KBM-7 (cell line): ENCODE measurements around the gene PRDX1.

Source experiments
- DNase-seq: peaks from one replicate; pipeline ENCODE4 v3.0.0-alpha.2; 2015
- in situ Hi-C: fragments of 300-500 bp; cut with MboI; formaldehyde crosslinking; loops from 2 replicates; pipeline ENCODE4 v1.14.3; 2020; ENCODE audit warnings: low sequenced_read_pairs, low pct_unique_long_range_greater_than_20kb, mixed read lengths

PRDX1 gene

DNA sequence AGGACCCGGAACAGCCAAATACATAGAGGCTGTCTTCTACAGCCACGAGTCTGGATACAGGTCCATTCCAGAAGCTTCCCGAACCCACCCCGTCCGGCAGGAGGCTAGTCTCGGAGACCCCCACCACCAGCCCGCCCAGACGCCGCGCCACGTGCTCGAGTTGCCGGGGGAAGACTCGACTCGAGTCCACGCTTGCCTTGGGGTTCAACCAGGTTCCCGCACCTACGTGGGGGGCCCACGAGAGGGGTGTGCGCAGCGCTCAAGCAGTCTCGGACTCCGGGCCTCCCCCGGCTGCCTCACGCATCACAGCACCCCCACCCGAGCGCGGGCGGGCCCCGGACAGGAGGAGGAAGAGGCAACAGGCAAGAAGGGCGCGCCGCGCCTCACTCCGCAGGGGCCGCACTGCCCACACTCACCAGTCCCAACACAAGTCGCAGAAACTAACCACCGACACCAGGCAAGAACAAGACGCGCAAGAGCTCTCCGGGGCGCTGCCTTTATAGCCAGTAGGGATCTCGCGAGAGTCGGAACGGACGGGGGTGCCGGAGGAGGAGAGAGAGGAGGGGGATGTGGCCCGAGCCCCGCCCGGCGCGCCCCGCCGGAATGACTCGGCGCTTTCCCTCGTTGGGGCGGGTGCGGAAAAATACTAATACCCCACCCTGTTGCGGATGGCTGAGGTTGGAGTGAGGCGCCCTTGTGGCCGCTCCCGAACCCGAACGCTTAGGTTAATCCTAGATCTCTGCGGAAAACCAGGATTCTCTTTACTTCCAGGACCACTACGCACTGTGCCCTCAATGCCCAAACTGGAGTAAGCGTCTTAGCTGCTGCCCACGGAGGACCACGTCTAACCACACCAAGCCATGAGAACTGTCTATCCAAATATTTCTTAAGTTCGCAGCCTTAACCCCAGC is at the start of gene PRDX1:
PRDX1 (minus strand) TSS at position 472 of the 911 bp plus-strand sequence. CDS start 2,841 bp downstream, outside the sequence.
- in situ Hi-C loops = no loop called here
- peak; percentile 99 for DNase-seq

DNA sequence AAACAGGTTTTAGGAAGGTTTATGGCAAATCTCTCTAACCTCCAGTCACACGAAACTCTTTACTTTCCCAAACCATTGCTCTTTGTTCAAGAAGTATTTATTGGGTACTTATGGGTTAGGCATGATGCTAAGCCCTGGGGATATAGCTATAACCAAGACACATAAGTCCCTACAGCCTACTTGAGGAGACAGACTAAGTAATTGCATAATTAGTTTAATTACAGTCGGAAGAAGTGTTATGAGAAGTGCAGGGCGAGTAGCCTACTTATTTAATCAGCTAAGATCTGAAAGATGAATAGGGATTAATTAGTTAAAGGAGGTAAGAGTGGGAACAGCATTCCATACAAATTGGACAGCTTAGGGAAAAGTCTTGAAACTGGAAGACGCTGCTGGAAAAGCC is 48.9 kb upstream of the PRDX1 start:
- no peak for DNase-seq
- in situ Hi-C loops = no loop called here

DNA sequence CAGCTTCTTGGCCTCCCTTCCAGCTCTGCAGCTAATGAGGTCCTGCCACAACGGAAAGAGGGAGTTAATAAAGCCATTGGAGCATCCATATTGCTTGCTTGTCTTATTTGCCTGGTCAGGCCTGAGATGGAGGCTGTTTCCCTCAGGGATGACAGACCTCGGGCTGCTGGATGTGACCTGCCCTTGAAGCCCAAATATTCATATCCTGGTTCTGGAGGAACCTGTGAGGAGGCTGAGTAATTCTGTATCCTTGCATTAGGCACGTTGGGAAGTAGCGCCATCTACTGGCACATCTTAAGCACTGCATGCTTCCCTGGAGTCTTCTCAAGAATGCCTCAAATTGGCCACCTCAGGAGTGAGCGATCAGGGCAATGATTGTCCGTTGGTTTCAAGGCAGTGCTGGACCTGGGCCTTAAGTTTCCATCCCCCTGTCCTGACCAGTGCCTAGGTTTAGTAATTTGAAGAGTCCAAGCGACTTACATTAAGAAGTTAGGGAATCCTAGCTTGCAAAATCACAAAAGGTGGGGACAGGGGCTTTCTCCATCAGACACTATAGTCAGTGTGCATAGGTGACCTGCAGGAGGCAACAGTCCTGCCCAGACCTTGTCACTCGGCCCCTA is 48.4 kb upstream of the PRDX1 start:
- peak; percentile 78 for DNase-seq
- in situ Hi-C loops = no loop called here

DNA sequence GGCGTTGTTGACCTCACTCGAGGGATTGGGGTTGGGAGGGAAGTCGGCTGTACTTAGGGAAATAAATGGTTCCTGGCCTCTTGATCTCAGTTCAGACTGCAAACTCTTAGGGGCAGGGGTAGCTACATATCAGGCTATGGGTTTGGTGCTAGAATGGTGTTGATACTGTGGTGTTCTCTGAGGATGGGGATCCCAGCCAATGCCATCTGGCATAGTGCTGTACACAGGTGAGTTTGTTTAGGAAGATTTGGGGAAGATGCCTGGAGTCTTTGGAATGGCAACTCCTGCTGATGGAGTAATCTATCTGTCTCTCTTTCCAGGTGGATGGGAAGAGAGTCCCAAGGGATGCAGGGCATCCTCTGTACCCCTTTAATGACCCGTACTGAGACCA is 47.9 kb upstream of the PRDX1 start:
- no peak for DNase-seq
- in situ Hi-C loops = no loop called here

DNA sequence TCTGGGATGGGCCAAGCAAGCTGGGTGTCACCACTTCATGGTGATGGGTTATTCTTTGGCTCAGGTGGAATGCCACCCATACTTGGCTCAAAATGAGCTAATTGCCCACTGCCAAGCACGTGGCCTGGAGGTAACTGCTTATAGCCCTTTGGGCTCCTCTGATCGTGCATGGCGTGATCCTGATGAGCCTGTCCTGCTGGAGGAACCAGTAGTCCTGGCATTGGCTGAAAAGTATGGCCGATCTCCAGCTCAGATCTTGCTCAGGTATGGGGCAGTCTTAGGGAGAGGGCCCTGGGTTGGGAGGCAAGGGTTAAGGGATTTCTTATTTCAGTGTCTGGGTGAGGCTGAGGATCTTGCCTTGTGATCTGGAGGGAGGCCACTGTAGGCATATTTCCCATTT is 46.7 kb upstream of the PRDX1 start:
- in situ Hi-C loops = no loop called here
- DNase-seq = no peak

DNA sequence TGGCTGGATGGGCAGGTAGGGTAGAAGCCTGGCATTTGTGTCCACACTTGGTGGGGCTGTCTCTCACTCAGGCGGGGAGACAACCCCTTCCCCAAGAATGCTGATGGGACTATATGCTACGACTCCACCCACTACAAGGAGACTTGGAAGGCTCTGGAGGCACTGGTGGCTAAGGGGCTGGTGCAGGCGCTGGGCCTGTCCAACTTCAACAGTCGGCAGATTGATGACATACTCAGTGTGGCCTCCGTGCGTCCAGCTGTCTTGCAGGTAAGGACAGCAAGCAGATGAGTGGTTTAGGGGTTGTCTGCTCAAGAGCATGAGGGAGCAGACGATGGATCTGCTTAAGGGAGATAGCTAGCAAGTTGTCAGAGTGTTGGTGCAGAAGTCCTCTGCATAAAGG is 46.2 kb upstream of the PRDX1 start:
- no peak for DNase-seq
- in situ Hi-C loops = no loop called here

DNA sequence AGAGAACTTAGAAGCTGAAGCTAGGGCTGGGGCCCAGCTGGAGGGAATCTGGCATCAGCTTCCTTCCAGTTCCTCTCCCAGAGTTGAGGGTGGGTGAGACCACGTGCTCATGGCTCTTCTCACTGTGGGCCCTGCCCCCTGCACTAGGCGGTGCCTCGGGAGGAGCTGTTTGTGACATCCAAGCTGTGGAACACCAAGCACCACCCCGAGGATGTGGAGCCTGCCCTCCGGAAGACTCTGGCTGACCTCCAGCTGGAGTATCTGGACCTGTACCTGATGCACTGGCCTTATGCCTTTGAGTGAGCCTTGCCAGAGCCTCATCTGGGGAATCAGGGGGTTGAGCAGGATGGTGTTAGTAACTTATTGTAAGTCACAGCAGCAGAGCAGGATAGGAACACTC is 45.0 kb upstream of the PRDX1 start:
- in situ Hi-C loops = no loop called here
- no peak for DNase-seq

DNA sequence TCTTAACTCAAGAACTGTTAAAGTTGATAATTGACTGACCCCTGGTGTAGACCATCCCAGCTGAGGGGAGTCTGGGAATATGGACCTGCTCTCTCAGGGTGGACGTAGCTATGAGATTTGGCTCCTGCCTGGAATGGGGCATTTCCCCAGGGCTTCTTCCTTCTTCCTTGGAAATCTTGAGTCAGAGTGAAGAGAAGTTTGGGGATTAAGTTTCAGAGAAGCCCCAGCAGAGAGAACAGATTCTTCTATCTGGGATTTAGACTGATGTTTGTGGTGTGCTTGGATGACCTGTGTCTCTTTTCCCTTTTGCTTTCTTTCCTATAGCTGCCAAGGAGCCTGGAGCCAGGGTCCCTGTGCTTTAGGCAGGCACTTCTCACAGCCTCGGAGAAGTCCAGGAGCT is 42.2 kb upstream of the PRDX1 start:
- in situ Hi-C loops = no loop called here
- DNase-seq = no peak

DNA sequence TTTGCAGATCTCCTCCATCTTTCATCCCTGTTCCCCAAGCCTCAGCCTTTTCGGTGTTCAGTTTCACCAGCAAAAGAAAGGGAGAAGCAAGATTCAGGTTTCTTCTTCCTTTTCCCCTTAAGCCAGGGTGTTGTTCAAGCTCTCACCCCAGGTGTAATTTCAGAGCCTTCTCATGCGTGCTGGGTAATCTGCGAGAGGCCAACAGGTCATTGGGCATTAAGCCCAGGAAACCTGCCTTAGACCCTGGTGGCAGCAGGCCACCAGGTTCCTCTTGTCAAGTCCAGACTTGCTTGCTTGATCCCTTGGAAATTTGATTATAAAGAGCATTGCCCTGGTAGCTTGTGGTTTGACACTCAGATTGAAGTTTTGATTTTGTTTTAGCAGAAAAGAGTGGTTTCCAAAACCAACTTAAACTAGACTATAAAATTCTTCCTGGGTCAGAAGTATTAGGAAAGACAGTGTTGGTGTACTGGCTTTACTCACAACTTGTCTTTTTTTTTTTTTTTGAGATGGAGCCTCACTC is 35.8 kb upstream of the PRDX1 start:
- no peak for DNase-seq
- in situ Hi-C loops = no loop called here

DNA sequence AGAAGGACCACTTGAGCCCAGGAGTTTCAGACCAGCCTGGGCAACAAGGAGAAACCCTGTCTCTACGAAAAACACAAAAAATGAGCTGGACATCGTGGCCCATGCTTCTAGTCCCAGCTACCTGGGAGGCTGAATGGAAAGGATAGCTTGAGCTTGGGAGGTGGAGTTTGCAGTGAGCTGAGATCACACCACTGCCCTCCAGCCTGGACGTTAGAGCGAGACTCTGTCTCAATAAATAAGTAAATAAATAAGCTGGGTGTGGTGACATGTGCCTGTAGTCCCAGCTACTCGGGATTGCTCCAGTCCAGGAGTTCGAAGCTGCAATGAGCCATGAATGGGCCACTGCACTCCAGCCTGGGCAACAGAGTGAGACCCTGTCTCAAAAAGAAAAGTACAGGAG is 32.5 kb upstream of the PRDX1 start:
- in situ Hi-C loops = no loop called here
- DNase-seq = no peak

DNA sequence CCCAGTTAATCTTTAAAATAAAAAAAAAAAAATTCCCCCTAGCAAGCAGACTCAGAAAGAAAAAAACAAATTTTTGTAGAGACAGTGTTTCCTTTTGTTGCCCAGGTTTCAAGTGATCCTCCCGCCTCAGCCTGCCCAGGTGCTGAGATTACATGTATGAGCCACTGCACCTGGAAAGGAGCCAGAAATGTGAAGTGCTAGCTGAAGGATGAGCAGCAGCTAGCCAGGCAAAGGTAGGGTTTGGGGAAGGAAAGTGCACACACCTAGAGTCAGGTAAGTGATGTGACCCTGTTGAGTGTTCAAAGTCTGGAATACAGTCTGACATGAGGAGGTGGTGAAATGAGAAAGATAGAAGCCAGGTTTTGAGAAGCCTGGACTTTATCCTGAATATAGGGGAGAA is 30.6 kb upstream of the PRDX1 start:
- DNase-seq = no peak
- in situ Hi-C loops = no loop called here

DNA sequence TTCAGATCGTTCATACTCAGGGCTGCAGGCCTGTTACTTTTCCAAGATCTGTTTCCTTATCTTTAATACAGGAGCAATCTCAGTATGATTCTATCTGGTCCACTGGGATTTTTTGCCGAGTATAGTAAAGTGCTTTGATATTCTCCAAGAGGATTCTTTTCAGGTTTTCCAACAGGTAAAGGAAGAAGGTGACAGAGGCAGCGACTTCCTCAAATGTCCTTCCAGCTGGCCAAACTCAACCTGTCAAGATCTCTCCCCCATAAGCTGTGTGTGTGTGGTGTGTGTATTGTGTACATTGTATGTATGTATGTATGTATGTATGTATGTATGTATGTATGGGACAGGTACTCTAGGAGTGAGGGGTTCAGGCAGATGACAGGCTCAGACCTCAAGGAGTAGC is 30.0 kb upstream of the PRDX1 start:
- in situ Hi-C loops = no loop called here
- peak; percentile 36 for DNase-seq

DNA sequence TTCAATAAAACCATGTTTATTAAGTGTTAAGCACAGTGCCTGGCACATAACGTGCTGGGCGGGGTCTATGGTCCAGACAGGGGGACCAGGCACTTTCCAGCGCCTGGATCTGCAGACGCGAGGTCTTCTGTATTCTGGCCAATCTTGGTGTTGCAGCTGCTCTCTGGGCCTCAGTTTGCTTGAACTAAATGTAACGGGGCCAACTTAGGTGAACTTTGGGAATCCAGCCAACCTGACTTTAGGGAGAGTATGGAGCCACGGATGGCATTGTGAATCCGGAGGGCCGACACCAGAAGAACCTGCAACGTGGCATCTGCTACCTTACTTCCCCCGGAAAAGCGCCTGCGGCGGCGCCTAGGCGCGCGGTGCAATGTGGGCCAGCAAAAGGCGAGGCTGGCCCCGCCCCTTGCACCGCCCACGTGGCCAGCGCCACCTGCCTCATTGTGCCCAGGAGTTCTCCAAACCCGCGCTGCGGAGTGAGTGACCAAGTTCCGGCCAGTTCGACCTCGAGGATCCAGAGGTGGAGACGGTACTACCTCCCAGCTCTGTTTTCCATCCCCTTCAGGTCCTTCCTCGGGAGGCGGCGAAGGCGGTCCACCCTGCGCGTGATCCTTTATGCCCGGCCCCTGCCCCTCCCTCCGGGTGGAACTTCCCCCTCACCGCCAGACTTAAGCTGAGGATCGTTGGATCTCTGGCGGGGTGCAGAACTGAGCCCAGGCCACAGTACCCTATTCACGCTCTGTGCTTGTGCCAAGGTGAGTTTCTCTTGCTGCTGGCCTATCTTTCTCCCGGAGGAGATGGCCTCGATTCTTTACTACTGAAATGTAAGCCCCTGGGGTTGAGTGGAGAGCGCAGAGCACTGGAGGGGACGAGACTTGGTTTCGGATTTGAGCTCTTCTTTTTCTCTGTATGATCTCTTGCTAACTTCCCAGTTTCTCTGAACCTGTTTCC is 29.0 kb upstream of the PRDX1 start, which contains the start of gene AKR1A1:
AKR1A1 (plus strand) TSS at position 426 of the 951 bp plus-strand sequence. CDS start 10,969 bp downstream, outside the sequence.
- DNase-seq = peak; percentile 95
- in situ Hi-C loops = no loop called here

DNA sequence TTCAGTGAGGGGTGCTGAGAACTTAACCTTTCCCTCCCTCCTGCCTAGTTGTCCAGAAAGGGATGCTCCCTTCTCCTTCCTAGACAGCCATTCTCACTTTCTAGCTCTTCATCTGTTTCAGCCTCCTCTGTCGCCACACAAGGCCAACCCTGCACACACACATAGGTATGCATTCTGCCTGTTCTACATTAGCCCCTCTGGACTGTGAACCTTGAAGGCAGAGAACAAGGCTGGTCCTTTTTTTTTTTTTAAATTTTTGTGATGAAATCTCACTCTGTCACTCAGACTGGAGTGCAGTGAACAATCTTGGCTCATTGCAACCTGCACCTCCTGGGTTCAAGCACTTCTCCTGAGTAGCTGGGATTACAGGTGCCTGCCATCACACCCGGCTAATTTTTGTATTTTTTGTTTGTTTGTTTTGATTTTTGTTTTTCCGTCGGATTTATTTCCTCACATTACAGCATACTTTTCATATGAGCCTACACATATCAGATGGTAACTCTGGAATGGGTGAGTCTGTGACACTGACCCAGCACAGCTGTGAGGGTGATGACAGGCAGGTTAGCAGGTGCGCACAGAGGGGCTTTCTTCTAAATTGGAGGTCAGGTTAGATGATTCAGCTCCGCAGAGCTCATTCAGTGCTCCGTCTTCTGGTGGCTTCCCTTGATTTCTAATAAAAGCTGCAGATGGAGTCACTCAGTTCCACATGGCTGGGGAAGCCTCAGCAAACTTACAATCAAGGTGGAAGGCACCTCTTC is 24.0 kb upstream of the PRDX1 start:
- no peak for DNase-seq
- in situ Hi-C loops = no loop called here

DNA sequence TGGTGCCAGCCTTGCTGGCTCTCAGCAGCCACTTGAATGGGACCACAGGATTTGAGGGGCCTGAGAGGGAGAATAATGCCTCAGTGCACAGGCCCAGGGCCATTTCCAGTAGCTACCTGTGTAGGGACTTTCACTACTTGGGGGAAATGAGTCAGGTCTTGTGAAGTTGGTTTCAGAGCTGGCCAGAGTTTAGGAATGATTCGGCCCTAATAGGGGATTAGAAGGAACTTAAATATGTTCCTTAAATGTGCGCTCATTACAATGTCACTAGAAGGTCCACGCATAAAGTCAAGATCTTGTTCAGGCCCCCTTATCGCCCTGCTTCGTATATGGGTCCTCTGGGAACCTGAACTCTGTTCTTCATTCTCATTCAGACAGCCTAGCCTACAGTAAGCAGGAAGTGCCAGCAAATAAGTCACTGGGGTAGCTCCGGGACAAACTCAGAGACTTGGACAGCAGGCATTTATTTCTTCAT is 23.4 kb upstream of the PRDX1 start:
- no peak for DNase-seq

DNA sequence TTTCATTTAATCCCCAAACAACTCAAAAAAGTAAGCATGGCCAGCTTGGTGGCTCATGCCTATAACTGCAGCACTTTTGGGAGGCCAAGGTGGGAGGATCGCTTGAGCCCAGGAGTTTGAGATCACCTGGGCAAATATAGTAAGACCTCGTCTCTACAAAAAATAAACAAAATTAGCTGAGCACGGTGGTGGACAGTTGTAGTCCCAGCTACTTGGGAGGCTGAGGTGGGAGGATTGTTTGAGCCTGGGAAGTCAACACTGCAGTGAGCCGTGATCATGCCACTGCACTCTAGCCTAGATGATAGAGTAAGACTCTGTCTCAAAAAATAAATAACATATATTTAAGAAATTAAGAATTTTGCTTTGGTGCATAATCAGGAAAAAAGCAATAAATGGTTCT is 22.8 kb upstream of the PRDX1 start:
- in situ Hi-C loops = no loop called here
- no peak for DNase-seq

More for the DNA sequence above, 23.4 kb upstream of the PRDX1 start:
- in situ Hi-C loops = no loop called here

DNA sequence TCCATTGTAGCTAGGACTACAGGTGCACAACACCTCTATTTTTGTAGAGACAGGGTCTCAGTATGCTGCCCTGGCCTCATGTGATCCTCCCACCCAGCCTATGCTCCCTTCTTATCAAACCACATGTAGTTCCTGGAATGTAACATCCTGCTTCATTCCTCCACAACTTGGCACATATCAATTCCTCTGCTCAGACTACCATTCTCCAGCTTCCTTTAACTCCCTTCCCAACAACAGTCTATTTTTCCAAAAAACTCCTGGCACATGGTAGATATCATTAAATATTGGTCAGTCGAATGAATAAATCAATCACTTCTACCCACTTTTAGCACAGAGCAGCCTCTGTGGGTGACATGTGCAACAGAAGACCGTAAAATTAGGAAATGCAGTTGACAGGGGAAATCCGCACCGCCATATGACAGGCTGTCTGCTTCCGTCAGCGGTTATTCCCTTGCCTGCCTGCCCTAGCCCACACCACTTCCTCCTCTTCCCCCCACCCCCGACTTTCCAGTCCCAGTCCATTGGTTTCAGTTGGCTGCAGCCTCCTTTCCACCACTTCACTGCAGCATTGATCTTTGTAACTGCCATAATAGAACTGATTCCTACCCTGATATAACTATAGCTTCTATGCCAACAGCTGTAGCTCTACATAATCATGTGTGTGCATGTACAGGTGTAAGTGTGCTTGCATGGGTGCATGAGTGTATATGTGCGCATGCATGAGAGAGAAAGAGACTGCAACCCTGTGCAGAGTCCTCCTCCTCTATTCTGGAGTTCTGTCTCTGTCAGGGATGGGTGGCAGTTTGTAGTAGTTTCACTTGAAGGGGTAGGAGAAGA is 22.1 kb upstream of the PRDX1 start:
- DNase-seq = peak; percentile 97
- in situ Hi-C loops = no loop called here

DNA sequence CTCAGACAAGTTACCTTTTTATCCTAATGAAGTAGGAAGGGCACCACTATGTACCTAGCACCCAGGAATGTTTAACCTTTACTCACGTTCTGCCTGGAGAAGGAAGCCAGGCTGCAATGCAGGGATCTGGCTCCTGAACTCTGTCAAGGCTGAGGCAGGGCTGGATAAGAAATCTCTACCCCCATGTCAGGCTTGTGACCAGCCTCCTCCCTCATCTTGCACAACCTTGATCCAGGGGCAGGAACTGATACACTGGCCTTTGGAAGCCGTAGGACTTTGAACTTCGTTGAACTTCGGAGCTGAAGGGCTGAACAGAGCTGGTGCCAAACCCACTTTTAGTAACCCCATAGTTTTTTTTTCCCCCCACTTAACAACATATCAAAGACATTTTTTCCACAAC is 20.9 kb upstream of the PRDX1 start:
- in situ Hi-C loops = no loop called here
- no peak for DNase-seq
